GM21717 (cell line): Measurements from ENCODE around the gene GBF1.
"Not testable (repeated sequence)": the region's sequence is repeated elsewhere in the genome, so short reads cannot be mapped to it uniquely, and the experiment has no call there.

Experiments used
- ATAC-seq: cut with Tn5 transposase; IDR thresholded peaks from one replicate; pipeline ENCODE4 v1.9.1; 2021; ENCODE audit warnings: mild to moderate bottlenecking, moderate library complexity; ENCODE audit not compliant: unreplicated experiment

The GBF1 gene

DNA sequence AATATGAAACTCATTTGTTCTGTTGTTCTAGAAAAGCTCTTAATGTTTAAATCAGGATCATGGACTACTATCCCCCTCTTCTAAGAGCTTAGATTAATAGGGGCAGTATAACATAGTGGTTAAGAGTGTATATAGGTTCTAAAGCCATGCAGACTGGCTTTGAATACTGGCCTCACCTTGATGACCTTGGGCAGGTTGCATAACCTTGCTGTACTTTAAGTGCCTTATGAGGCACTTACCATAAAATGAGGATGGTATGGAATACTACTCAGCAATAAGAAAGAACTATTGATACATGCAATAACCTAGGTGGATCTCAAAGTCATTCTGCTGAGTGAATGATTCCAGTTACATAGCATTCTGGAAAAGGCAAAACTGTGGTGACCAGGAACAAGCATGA, 53.6 kb downstream of the GBF1 start:
- no peak for ATAC-seq

DNA sequence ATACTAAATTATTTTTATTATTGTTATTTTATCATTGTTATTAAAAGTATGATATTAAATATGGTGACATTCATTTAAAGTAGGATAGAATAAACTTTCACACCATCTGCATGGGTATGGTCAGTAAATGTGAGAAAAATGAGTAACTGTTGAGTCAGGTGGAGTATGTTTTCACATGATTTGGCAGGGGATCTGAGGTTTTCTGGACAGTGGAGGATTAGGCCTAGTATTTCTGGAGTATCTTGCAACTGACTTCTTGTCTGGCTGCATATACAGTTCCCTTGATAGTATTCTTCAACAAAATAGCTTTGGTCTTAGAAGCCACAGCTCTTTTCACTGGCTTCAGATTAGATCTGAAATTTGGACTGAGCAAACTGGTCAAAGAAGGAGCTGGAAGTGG, 54.5 kb downstream of the GBF1 start:
- ATAC-seq: no peak

DNA sequence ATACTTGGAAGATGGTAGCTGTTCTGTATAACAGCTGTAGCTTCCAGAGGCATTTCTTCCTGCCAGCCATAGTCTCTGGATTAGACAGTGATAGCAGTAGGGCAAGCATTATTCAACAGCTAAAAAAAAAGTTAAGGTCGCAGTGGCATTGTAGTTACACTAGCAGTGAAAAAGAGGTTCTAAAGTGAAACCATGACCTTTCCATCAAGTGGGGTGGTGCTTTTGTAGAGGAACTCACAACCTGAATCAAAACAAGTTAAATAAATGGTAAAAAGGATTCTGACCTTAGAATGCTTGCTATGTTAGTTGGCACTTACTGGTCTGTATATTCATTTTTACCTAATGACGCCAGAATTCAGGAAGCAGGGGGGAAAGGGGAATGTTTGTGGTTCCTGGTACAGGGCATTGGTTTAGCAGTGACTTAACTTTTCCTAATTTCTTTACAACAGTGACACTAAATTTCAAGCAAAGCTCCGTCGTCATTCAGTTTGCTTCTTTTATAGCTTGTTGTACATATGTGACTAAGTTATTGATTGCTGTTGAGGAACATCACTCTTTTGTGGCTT, 55.0 kb downstream of the GBF1 start:
- no peak for ATAC-seq

DNA sequence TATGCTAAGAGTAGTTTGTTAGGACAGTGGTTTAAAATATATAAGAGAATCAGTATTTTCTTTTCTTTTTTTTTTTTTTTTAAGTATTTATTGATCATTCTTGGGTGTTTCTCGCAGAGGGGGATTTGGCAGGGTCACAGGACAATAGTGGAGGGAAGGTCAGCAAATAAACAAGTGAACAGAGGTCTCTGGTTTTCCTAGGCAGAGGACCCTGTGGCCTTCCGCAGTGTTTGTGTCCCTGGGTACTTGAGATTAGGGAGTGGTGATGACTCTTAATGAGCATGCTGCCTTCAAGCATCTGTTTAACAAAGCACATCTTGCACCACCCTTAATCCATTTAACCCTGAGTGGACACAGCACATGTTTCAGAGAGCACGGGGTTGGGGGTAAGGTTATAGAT, 55.6 kb downstream of the GBF1 start:
- ATAC-seq: not testable (repeated sequence)

DNA sequence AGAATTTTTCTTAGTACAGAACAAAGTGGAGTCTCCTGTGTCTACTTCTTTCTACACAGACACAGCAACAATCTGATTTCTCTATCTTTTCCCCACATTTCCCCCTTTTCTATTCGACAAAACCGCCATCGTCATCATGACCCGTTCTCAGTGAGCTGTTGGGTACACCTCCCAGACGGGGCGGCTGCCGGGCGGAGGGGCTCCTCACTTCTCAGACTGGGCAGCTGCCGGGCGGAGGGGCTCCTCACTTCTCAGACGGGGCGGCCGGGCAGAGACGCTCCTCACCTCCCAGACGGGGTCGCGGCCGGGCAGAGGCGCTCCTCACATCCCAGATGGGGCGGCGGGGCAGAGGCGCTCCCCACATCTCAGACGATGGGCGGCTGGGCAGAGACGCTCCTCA, 56.0 kb downstream of the GBF1 start:
- ATAC-seq: not testable (repeated sequence)

DNA sequence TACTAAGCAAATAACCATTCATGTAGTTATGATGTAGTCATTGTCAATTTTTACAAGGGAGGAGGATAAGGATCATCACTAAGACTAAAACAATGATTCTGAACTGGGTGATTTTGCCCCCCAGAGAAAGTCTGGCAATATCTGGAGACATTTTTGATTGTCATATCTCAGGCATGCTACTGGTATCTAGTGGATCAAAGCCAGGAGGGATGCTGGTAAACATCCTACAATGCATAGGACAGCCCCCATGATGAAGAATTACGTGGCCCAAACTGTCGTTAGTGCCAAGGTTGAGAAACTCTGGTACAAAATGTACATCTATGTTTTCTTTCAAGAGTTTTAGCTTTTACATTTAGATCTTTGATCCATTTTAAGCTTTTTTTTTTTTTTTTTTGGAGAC, 57.3 kb downstream of the GBF1 start:
- ATAC-seq: no peak

DNA sequence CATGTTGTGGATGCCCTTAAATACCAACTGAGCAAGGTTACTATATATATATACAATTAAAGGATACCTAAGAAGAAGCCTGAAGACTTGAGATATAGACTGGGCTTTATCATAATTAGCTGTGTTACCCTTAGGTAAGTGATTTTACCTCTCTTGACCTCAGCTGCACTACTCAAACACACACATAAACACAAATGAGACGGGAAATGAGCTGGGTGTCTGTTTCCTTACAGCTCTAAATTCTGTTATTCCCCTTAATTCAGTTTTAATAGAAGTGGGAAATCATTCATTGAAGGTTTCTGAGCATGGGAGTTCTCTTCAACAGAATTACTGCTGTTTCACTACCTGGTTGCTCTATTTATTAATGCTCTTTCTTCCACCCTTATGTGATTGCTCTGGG, 60.7 kb downstream of the GBF1 start:
- ATAC-seq: no peak

DNA sequence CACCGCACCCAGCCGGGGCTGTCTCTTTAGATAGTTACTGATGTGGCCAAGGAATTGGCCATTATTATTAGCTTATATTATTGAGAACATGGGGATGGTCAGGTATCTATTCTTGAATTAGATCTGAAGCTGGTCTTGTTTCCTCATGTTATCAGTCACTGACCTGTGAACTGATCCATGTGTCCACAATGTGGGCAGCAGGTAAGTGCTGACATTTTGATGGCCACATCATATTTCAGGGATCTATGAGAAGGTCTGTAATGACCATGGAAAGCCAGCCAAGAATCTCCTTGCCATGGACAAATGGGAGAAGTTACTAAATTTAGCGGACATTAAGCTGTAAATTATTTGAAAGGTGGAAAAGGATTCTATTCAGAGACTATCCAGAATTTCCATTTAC, 61.4 kb downstream of the GBF1 start:
- ATAC-seq: no peak

DNA sequence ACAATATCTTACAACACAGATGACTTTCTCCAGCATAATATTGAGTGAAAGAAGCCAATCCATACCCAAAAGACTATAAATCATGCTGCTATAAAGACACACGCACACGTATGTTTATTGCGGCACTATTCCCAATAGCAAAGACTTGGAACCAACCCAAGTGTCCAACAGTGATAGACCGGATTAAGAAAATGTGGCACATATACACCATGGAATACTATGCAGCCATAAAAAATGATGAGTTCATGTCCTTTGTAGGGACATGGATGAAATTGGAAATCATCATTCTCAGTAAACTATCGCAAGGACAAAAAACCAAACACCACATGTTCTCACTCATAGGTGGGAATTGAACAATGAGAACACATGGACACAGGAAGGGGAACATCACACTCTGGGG, 63.0 kb downstream of the GBF1 start:
- not testable (repeated sequence) for ATAC-seq

DNA sequence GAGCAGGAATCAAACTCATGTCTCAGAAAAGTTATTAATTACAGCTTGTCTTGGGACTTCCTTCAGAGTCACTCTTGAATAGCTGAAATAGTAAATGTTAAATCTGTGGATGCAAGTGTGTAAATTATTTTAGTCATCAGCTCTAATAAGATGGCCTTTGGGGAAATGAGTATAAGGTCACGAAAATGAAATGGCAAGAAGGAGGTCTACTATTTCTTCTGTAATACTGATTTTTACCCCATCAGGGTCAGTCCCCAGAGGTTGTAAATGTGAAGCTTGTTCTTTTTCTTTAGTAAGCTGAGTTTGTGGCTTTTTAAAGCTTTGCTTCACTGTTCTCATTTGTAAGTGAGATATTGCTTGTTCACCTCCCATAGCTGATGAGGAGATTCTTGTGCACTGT, 63.9 kb downstream of the GBF1 start:
- ATAC-seq: no peak

DNA sequence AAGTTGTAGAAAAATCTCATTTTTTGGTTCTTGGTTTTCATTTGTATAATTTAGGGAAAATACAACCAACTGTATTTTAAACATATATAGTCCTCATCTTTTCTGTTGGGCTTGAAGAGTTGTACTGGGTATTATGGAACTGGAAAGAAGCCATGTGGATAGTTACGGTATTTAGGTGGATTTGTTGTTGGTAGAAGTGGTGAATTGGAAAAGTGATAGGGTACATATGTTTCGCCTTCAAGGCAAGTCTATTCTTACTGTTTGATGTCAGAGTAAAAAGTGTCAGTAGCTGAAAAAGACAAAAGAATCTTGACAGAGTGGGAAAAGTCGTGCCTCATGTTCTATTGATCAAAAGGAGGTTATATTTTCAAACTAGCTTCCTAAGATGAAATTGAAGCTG, 64.6 kb downstream of the GBF1 start:
- no peak for ATAC-seq

DNA sequence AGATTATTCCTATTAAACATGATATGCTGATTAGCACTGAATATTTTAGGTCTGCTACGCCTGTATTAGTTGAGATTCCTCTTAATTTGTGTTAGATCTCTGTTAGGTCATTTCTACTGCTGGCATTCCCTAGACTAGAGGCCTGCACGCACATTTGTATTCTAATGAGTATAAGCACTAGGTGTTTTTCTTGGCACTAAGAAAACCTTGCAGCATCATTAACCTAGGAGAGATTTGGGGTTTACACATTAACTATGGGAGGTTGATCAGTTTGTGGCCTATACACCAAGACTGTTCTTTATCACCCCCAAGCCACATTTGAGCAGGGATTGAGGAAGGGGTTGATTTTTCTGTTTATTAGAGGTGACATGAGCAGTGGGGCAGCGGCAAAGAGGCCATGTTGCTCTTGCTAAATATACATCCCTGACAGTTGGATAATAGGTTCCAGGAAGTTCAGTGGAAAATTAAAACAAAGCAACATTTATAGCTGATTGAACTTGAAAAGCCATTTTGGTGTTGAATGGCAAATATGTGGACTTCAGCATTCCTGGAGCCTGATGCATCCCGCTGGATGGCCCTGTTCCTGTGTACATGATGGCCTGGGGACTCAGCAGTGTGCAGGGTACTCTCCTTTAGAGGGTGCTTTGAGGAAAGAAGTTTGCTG, 65.2 kb downstream of the GBF1 start:
- ATAC-seq: no peak

DNA sequence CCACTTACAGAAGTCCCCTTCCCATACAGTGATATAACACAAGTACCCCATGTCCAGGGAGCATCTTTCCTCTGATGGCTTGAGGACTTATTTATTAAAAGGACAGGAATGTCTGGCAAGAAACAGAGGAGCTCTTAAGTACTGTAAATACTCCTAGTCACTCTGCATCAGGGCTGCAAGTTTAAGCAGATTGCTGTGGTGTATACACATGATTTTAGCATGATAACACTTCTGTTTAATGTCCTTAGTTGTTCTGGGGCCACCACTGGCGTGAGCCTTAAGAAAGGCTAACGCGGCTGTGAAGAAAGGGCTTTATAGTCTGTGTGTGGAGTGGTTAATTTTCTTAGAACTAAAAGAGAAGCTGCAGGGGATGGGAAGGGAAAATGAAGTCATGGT, 65.7 kb downstream of the GBF1 start:
- ATAC-seq: no peak

DNA sequence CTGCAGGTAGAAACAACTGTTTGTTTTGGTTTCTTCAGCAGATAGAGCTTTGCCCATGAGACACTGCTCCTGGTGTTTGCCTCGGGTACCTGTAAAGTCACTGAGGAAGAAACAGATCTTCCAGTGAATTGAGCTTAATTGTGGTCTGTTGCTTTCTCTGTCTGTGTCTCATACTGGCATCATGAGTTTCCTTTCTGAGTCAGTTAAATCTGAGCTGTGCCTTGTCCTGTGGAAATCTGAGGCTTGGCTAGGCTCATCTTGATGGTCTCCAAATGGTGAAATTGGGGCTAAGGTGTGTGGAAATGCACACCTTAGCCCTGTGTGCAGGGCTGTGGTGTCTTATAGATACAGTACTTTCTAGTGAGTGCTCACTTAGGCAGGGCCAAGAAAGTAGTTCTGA, 67.4 kb downstream of the GBF1 start:
- no peak for ATAC-seq

DNA sequence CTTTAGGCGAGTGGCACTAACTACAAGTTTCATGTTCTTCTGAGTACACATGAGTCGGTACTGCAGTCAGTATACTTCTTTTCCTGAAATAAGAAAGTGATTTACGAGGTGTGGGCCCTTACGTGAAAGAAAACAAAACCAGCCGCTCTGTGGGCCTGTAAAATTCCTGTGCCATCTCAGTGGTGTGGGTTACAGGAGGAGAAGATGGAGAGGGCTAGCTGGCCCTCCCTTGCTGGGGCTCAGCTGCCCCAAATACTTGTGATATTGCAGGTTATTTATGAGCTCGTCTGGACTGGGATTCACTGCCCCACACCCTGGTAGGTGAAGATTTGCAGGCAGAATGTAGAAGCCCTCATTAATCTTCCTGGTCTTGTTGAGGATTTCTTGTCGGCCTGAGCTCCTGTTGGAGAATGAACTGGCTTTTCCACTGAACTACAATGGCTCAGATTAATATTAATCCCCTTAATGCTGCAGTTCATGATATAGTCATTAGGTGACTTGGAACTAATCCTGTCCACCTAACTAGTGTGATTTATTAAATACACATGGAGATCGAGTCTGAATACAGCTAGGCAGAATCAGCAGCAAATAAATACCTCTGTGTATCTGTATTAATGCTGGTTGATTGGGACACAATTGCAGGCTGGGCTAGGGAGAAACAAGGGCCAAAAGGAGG, 68.0 kb downstream of the GBF1 start:
- ATAC-seq: no peak

DNA sequence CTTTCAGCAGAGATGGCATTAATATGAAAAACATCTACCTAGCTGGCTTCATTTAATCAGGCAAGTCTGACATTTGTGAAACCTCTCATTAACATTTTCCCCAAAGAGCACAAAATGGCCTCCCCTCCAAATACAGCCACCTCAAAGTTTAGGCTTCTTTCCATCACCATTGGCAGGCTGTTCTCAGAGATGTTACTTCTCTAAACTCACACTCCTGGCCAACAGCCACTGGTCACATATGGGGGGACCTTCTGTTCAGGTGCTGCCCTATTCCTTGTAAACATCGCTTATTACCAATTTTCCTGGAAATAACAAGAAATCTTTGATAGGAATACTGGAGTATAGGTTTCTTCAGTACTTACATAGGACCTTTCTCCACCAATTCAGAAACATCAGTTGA, 69.5 kb downstream of the GBF1 start:
- ATAC-seq: no peak

DNA sequence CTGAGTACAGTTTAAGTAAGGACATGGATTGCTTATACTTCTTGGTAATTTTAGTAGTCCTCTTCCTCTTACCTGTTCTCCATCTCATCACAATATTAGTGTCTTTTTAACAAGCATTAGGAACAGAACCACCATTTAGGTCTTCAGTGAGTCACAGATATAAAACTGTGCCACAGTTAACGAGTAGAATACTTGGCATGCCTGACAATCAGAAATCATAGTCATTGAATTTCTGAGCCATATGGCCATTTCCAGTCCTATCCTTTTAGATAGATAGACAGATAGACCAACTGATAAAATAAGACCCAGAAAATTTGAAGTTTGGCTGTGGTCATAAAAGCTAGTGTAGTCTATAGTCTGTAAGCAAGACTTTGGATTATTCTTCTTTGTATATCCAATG, 71.1 kb downstream of the GBF1 start:
- no peak for ATAC-seq

DNA sequence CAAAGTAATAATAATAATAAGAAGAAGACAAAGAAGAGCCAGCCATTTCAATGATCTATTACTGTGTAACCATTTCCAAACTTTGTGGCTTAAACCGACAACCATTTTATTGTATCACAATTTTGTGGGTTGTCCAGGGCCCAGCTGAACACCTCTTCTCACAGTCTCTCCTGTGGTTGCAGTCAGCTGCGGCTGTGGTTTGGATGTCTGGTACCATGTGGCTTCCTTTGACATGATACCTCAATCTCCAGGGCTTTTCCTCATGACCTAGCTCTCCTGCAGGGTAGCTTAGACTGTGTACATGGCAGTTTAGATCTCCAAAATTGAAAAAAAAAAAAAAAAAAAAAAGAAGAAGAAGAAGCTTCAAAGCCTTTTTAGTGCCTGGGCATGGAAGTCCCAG, 77.6 kb downstream of the GBF1 start:
- no peak for ATAC-seq

DNA sequence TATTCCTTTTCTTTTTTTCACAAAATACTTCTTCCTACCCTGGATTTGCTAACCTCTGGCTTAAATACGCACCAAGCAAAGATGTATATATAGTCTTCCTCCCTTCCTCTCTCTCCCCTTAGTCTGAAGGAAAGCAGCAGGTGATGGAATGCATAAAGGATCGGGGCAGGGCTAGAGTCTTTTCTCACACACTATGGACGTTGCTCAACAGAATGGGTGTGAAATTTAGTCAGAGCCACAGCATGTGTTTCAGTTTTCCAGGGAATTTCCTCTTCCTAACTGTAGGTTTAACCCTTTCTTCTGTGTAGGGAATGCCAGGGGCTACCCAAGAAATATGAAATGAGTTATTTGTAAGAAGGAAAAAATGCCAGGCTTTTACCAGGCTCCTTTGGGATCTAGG, 78.7 kb downstream of the GBF1 start:
- ATAC-seq: no peak

DNA sequence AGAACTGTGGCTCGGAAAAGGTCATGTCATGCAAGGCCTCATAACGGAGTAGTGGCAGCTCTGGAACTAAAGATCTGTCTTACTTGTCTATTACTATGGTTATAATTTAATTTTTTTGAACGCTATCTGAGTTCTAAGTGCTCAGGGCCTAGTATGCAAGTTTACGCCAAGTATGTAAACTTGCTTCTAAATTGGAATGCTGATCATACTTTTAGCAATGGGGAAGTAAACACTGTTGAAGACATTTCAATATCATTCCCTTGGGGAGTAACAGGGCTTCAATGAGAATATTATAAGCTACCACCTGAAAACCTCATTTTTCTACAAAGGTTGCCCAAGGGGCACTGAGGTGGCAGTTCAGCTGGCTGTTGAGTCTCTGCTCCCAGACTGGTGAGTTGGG, 80.7 kb downstream of the GBF1 start:
- ATAC-seq: no peak

DNA sequence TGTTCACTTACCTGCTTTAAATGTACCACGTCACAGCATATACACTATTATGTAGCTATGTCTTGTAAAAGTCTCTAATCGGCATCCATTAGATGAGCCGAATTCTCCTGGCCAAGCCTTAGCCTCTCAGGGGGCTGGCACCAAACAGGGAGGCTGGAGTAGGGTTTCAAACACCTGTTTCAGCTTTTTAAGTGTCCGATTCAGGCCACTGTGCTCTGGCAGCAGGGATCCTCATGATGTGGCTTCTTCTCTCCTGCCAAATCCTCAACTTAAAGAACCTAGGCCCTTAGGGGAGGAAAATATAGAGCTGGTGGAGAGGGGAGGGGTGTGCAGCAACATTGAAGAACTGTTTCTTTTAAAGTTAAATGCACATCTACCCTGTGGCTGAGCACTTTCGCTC, 81.7 kb downstream of the GBF1 start:
- no peak for ATAC-seq

DNA sequence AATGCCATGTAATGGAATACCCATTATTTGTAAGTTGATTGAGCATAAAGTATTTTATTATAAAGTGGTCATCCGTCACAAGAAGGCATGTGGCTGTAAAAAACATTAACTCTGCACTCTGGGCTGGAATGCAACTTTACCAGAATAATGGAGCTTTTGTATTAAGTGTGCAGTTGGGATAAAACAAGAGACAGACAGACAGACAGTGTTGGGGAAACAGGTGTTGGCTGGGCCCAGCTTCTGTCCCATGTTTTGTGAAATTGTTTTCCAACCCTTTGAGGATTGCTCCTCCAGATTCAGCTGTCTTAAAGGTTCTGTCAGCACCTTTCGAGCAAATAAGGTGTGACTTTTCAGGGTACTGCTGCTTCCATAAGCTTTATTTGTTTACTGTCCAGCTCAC, 82.3 kb downstream of the GBF1 start:
- ATAC-seq: no peak

DNA sequence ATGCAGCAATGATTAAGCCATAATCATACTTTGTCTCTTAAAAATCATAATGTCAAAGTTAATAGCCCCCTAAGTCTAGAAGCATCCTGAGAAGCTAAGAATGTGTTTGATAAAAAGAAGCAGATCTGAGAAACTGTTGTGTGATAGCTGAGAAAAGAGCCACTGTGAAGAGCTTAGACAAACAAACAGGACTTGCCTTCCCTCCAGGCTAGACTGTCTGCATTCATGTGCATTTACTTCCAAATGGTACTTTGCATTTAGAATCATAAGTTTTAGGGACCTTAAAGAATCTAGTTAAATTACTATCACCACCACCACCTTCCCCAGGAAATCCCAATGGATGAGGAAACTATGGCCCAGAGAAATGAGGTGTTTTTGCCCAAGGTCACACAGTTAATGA, 87.4 kb downstream of the GBF1 start:
- ATAC-seq: no peak
